A673 (cell line): ENCODE measurements around the gene DNAJC12. TPM values are rescaled to one million over a fixed set of nuclear protein-coding genes. Genes with fewer than 3 reads are reported as not detected.

Experiments used
- BruUV-seq: library from RNA; stranded (reverse); fragments of 400-500 nt; replicated peaks from 2 replicates; lab custom pipeline; 2021; lab: Mats Ljungman, UMichigan
- CTCF ChIA-PET: fragments of 300-600 bp; sonication (Branson Sonifier 250); formaldehyde crosslinking; loops from one replicate; lab custom pipeline; 2022; ENCODE audit warnings: antibody characterized with exemption; lab: Charles Lee
- POLR2A ChIA-PET: fragments of 300-600 bp; sonication (Branson Sonifier 250); formaldehyde crosslinking; loops from one replicate; lab custom pipeline; 2022; ENCODE audit warnings: antibody characterized with exemption; ENCODE audit not compliant: low non-redundant PET; lab: Charles Lee
- DNase-seq: peaks from one replicate; pipeline ENCODE4 v3.0.0-alpha.2; 2015; ENCODE audit warnings: low spot score
- H3K27ac ChIP-seq: fragments of 200-600 bp; sonication (generic); 2 replicates; pipeline ENCODE4 v1.5.1; 2016; ENCODE audit warnings: mixed run types, low read depth, mild to moderate bottlenecking, mixed read lengths, antibody characterized with exemption, low read length; ENCODE audit not compliant: poor library complexity, severe bottlenecking
- H3K27me3 ChIP-seq: fragments of 200-600 bp; sonication (generic); replicated peaks from 2 replicates; pipeline ENCODE4 v1.6.1; 2017; ENCODE audit warnings: mixed run types, low read depth, mild to moderate bottlenecking, mixed read lengths, antibody characterized with exemption, low read length; ENCODE audit not compliant: insufficient read depth, poor library complexity
- H3K36me3 ChIP-seq: fragments of 200-600 bp; sonication (generic); 2 replicates; pipeline ENCODE4 v1.6.1; 2016; ENCODE audit warnings: mixed run types, mild to moderate bottlenecking, mixed read lengths, antibody characterized with exemption, low read length; ENCODE audit not compliant: insufficient read depth, poor library complexity, severe bottlenecking
- H3K4me1 ChIP-seq: fragments of 200-600 bp; sonication (generic); 2 replicates; pipeline ENCODE4 v1.6.1; 2017; ENCODE audit warnings: mixed run types, mild to moderate bottlenecking, mixed read lengths, antibody characterized with exemption, low read length; ENCODE audit not compliant: insufficient read depth, poor library complexity, severe bottlenecking
- H3K4me3 ChIP-seq: fragments of 200-600 bp; sonication (generic); 2 replicates; pipeline ENCODE4 v1.5.1; 2016; ENCODE audit warnings: low read depth, mixed run types, mild to moderate bottlenecking, mixed read lengths, low read length; ENCODE audit not compliant: poor library complexity, severe bottlenecking
- H3K9me3 ChIP-seq: fragments of 200-600 bp; sonication (generic); 2 replicates; pipeline ENCODE4 v1.6.1; 2016; ENCODE audit warnings: mixed run types, low read depth, mild to moderate bottlenecking, mixed read lengths, antibody characterized with exemption, low read length; ENCODE audit not compliant: poor library complexity, severe bottlenecking
- EZH2 ChIP-seq: fragments of 200-600 bp; sonication (generic); IDR thresholded peaks from 2 replicates; pipeline ENCODE4 v1.6.1; 2017; ENCODE audit warnings: borderline replicate concordance, low read depth, mild to moderate bottlenecking, mixed read lengths, antibody characterized with exemption, low read length; ENCODE audit not compliant: poor library complexity, severe bottlenecking
- intact Hi-C: fragments of 100-400 bp; cut with micrococcal nuclease; formaldehyde crosslinking; loops from one replicate; pipeline ENCODE4 v1.10.0; 2022; ENCODE audit not compliant: unreplicated experiment
- total RNA-seq: library from RNA; stranded (reverse); gene quantifications from 2 replicates; pipeline ENCODE4 v1.2.3, GENCODE V29; 2021
- TF ChIP-seq, protein P1 (sequence below): fragments of 300-800, 200-600 bp; sonication (generic); conservative IDR thresholded peaks from 2 replicates; pipeline ENCODE4 v1.5.1; 2017; ENCODE audit warnings: low read depth, mild to moderate bottlenecking, antibody characterized with exemption, low read length, moderate library complexity, mixed read lengths

The DNAJC12 gene
- total RNA-seq, 1 experiment from 2014 or later: 182 TPM

DNA sequence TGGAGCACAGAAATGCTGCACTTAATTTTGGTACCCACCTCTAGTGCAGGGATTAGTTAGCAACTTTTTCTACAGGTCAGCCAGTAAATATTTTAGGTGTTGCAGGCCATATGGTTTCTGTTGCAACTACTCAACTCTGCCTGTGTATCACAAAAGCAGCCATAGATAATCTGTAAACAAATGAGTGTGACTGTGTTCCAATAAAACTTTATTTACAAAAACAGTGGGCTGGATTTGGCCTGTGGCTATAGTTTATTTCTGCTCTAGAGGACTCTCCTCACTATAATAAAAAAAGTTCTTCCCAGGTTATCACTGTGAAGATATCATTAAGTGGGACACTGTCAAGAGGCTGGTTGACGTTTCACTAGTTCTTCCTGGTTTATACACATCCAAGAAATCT is 65.8 kb downstream of the DNAJC12 start:
- Histone ChIP-seq H3K9me3 (no peaks in the 10 kb centered on the region), H3K27ac (no peak overlapping the region), H3K27me3 (no peaks in the 10 kb centered on the region), H3K36me3 (no peaks in the 10 kb centered on the region), H3K4me1 (no peaks in the 10 kb centered on the region), H3K4me3 (no peak overlapping the region)
- CTCF ChIA-PET: no interaction called here
- TF ChIP-seq EZH2: no peak
- TF ChIP-seq, protein P1, sequence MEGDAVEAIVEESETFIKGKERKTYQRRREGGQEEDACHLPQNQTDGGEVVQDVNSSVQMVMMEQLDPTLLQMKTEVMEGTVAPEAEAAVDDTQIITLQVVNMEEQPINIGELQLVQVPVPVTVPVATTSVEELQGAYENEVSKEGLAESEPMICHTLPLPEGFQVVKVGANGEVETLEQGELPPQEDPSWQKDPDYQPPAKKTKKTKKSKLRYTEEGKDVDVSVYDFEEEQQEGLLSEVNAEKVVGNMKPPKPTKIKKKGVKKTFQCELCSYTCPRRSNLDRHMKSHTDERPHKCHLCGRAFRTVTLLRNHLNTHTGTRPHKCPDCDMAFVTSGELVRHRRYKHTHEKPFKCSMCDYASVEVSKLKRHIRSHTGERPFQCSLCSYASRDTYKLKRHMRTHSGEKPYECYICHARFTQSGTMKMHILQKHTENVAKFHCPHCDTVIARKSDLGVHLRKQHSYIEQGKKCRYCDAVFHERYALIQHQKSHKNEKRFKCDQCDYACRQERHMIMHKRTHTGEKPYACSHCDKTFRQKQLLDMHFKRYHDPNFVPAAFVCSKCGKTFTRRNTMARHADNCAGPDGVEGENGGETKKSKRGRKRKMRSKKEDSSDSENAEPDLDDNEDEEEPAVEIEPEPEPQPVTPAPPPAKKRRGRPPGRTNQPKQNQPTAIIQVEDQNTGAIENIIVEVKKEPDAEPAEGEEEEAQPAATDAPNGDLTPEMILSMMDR: no peak
- POLR2A ChIA-PET: no interaction called here
- DNase-seq: no peak
- BruUV-seq: no TSS peak
- intact Hi-C loops: no loop called here

DNA sequence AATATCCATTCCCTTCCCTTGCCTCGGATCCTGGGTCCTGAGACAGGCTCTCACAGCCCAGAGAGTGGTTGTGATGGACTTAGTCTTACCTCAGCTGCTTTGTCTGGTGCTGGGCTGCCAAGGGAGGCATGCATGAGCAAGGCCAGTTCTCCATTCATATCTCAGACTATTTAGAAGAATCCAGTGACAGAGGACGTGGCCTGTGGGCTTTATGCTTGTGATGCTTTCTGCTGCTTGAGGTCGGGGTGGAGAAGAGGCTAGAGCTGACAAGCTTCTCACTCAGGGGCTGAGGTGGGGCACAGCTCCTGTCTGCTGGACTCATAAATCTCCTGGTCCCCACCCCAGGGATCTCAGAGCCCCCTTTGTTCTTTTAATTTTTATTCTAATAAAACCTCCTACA is 66.8 kb downstream of the DNAJC12 start:
- no TSS peak for BruUV-seq
- ChIA-PET POLR2A (interaction anchor here (0.6 kb wide), 1 partner anchor 1370 kb away, joined by 17 read pairs; no protein-coding TSS in a partner anchor), CTCF (no interaction called here)
- TF ChIP-seq EZH2: no peak
- TF ChIP-seq, protein P1: no peak
- DNase-seq: no peak
- Histone ChIP-seq H3K36me3 (no peaks in the 10 kb centered on the region), H3K4me1 (no peaks in the 10 kb centered on the region), H3K27me3 (no peaks in the 10 kb centered on the region), H3K4me3 (no peak overlapping the region), H3K27ac (no peak overlapping the region), H3K9me3 (no peaks in the 10 kb centered on the region)
- intact Hi-C loops: no loop called here

DNA sequence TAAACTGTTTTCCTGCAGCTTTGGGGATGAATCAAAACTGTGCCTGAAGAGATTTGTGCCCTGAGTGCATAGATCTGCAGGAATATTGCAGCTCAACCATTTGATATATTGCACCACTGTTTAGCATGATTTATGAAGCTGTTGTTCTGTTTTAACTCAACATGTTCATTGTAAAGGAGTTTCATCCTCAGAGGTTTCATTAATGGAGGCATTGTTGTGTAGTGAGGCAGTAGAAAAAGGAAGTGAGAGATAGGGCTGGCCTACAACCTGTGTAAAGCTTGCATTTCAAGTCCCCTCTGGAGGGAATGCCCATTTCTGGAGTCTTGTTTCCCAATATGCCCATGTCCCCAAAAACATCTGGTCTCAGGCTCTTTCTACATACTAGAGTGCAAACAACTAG is 67.5 kb downstream of the DNAJC12 start:
- no peak overlapping the region for H3K4me3 ChIP-seq
- intact Hi-C loops: no loop called here
- CTCF ChIA-PET: interaction anchor here (0.5 kb wide), 1 partner anchor 8 kb away, joined by 3 read pairs; no protein-coding TSS in a partner anchor
- no peaks in the 10 kb centered on the region for H3K36me3 ChIP-seq
- no peaks in the 10 kb centered on the region for H3K4me1 ChIP-seq
- H3K27ac ChIP-seq: no peak overlapping the region
- no peak for DNase-seq
- no peak for TF ChIP-seq EZH2
- TF ChIP-seq, protein P1: no peak
- BruUV-seq: no TSS peak
- POLR2A ChIA-PET: interaction anchor here (0.6 kb wide), 1 partner anchor 1369 kb away, joined by 17 read pairs; no protein-coding TSS in a partner anchor
- H3K9me3 ChIP-seq: no peaks in the 10 kb centered on the region
- H3K27me3 ChIP-seq: no peaks in the 10 kb centered on the region
